ENCODE measurements around the gene FBRSL1.
A peak's percentile ranks its signal among the peaks of the same experiment; 100 is the strongest.

Gene FBRSL1

GRCh38 chr12:132483612-132484011 is 6.3 kb upstream of the FBRSL1 start:
- no peak for DNase-seq (ENCODE audit: low spot score)

- DNase-seq (ENCODE audit: low spot score): no peak
Measured at GRCh38 chr12:132484183-132484890, 5.6 kb upstream of the FBRSL1 start.

GRCh38 chr12:132484891-132485441 is 5.0 kb upstream of the FBRSL1 start:
- no peak for DNase-seq (ENCODE audit: low spot score)

GRCh38 chr12:132485619-132486018 is 4.3 kb upstream of the FBRSL1 start:
- DNase-seq (ENCODE audit: low spot score): no peak

- no peak for DNase-seq (ENCODE audit: low spot score)
Measured at GRCh38 chr12:132486168-132486567, 3.8 kb upstream of the FBRSL1 start.

GRCh38 chr12:132486576-132486975 is 3.4 kb upstream of the FBRSL1 start:
- DNase-seq (ENCODE audit: low spot score): no peak

GRCh38 chr12:132487311-132487741 is 2.6 kb upstream of the FBRSL1 start:
- no peak for DNase-seq (ENCODE audit: low spot score)

GRCh38 chr12:132488127-132489077 is 1.5 kb upstream of the FBRSL1 start:
- no peak for DNase-seq (ENCODE audit: low spot score)

- no peak for DNase-seq (ENCODE audit: low spot score)
Measured at GRCh38 chr12:132489078-132489601, 811 bp upstream of the FBRSL1 start.

GRCh38 chr12:132490422-132491137 is 629 bp downstream of the FBRSL1 start:
- DNase-seq (ENCODE audit: low spot score): no peak

GRCh38 chr12:132491138-132491663 is 1.2 kb downstream of the FBRSL1 start:
- no peak for DNase-seq (ENCODE audit: low spot score)

- no peak for DNase-seq (ENCODE audit: low spot score)
Measured at GRCh38 chr12:132491761-132492378, 1.9 kb downstream of the FBRSL1 start.

GRCh38 chr12:132492522-132492921 is 2.6 kb downstream of the FBRSL1 start:
- no peak for DNase-seq (ENCODE audit: low spot score)

- no peak for DNase-seq (ENCODE audit: low spot score)
Measured at GRCh38 chr12:132492951-132493350, 3.0 kb downstream of the FBRSL1 start.

- DNase-seq (ENCODE audit: low spot score): no peak
Measured at GRCh38 chr12:132493482-132494178, 3.7 kb downstream of the FBRSL1 start.

- peak; percentile 38 for DNase-seq (ENCODE audit: low spot score)
Measured at GRCh38 chr12:132494294-132495164, 4.6 kb downstream of the FBRSL1 start.

GRCh38 chr12:132495165-132495544 is 5.2 kb downstream of the FBRSL1 start:
- no peak for DNase-seq (ENCODE audit: low spot score)

GRCh38 chr12:132495629-132496357 is 5.8 kb downstream of the FBRSL1 start:
- no peak for DNase-seq (ENCODE audit: low spot score)

- DNase-seq (ENCODE audit: low spot score): no peak
Measured at GRCh38 chr12:132496358-132496669, 6.4 kb downstream of the FBRSL1 start.

Measured in Ammon's horn (tissue), 1 donor.